LNCAP (cell line): Measurements from ENCODE around the gene CHD6.

Source experiments
- TF ChIP-seq, protein P1 (sequence below): fragments of 450-650 bp; IDR thresholded peaks from 2 replicates; pipeline ENCODE4 v1.5.1; 2017; ENCODE audit warnings: mild to moderate bottlenecking

CHD6 gene

GRCh38 chr20:41621421-41621820 lies 3.2 kb upstream of the CHD6 start:
- TF ChIP-seq, protein P1, sequence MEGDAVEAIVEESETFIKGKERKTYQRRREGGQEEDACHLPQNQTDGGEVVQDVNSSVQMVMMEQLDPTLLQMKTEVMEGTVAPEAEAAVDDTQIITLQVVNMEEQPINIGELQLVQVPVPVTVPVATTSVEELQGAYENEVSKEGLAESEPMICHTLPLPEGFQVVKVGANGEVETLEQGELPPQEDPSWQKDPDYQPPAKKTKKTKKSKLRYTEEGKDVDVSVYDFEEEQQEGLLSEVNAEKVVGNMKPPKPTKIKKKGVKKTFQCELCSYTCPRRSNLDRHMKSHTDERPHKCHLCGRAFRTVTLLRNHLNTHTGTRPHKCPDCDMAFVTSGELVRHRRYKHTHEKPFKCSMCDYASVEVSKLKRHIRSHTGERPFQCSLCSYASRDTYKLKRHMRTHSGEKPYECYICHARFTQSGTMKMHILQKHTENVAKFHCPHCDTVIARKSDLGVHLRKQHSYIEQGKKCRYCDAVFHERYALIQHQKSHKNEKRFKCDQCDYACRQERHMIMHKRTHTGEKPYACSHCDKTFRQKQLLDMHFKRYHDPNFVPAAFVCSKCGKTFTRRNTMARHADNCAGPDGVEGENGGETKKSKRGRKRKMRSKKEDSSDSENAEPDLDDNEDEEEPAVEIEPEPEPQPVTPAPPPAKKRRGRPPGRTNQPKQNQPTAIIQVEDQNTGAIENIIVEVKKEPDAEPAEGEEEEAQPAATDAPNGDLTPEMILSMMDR: no peak

DNA sequence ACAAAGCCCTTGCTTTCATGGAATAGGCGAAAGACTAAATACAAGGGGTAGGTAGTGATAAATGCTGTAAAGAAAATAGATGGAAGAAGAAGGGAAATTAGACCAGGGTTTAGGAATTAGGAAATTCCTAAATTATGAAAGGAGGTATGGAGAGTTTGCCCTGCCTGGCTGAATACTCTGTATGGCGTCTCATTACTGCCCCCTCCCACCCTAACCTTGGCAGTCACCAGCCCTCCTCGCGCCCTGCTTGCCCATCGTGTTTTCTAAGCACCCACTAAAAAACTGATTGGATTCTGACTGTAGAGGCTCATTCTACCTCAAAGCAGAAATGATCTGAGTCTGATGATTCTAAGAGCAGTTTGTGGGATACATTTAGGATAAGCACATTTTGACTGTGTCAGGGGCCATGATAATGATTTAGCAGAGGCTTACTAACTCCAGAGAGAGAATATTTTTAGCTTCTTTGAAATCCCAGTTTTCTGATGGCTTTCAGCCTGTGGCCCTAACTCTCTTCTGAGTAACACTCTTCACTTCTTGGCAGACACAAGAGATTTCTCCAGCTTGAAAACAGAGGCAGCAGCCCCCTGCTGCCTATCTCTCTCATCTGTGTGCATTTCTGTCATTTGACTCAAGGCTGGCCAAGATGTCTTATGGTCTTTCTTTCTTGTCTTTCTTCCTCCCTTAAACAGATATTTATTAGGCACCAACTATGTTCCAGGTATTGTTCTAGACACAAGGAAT lies 1.4 kb upstream of the CHD6 start:
- TF ChIP-seq, protein P1: no peak

- TF ChIP-seq, protein P1: no peak
These were observed 682 bp upstream of the CHD6 start for GRCh38 chr20:41618807-41619311.

GRCh38 chr20:41617059-41617901 lies 897 bp downstream of the CHD6 start:
- TF ChIP-seq, protein P1: no peak

- TF ChIP-seq, protein P1: no peak
These were observed 1.9 kb downstream of the CHD6 start for GRCh38 chr20:41616228-41616627.

DNA sequence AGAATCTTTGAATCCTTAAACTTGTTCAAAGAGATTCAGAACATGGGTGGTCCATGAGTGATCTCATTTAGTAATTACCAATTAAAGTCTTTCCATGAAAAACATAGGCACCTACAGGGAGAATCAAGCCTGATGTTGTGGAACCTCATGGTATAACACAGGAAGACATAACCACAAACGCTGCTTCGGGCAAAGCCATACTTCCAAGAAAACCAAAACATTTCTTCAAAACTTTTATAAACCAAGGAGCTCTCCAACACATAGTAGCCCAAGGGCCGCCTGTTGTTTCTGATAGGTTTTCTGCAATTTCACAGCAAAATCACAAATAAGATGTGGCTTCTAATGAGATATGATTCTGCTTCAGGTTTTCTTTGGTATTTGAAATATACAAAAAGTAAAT lies 2.5 kb downstream of the CHD6 start:
- TF ChIP-seq, protein P1: no peak

DNA sequence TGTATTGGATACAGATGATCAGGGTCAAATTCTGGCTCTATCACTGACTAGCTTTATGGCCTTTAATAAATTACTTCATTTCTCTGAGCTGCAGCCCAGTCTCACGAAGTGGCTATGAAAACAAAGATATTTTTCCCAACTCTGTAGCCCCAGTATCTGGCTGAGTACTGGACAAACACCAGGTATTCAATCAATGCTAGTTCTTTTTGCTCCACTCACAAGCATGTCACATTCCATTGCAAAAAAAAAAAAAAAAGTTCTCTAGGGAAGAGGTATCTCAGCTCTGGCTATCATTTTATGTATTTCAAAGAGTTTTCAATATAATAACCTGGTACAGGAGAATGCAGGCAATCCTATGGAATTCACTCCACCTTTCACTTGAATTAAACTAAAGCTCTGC lies 3.1 kb downstream of the CHD6 start:
- TF ChIP-seq, protein P1: no peak
